ENCODE results near the gene PPP1R12B.
A peak's percentile ranks its signal among the peaks of the same experiment; 100 is the strongest.
"Not testable (repeated sequence)": the region's sequence is repeated elsewhere in the genome, so short reads cannot be mapped to it uniquely, and the experiment has no call there.

The PPP1R12B gene

GRCh38 chr1:202624781-202625108 lies 276.2 kb downstream of the PPP1R12B start:
- ChIA-PET CTCF (interaction anchor here (0.6 to 1.6 kb wide), 3 partner anchors 18 to 80 kb away, joined by 3 to 6 read pairs (median 5); no protein-coding TSS in a partner anchor), POLR2A (ENCODE audit: low non-redundant PET) (no interaction called here)
- TF ChIP-seq, protein P1, sequence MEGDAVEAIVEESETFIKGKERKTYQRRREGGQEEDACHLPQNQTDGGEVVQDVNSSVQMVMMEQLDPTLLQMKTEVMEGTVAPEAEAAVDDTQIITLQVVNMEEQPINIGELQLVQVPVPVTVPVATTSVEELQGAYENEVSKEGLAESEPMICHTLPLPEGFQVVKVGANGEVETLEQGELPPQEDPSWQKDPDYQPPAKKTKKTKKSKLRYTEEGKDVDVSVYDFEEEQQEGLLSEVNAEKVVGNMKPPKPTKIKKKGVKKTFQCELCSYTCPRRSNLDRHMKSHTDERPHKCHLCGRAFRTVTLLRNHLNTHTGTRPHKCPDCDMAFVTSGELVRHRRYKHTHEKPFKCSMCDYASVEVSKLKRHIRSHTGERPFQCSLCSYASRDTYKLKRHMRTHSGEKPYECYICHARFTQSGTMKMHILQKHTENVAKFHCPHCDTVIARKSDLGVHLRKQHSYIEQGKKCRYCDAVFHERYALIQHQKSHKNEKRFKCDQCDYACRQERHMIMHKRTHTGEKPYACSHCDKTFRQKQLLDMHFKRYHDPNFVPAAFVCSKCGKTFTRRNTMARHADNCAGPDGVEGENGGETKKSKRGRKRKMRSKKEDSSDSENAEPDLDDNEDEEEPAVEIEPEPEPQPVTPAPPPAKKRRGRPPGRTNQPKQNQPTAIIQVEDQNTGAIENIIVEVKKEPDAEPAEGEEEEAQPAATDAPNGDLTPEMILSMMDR (conservative IDR thresholded peaks at IDR 0.05; ENCODE audit: low read depth), result no peak
- no peak overlapping the region for H3K27ac ChIP-seq
- no peak for DNase-seq (ENCODE audit: low spot score)

DNA sequence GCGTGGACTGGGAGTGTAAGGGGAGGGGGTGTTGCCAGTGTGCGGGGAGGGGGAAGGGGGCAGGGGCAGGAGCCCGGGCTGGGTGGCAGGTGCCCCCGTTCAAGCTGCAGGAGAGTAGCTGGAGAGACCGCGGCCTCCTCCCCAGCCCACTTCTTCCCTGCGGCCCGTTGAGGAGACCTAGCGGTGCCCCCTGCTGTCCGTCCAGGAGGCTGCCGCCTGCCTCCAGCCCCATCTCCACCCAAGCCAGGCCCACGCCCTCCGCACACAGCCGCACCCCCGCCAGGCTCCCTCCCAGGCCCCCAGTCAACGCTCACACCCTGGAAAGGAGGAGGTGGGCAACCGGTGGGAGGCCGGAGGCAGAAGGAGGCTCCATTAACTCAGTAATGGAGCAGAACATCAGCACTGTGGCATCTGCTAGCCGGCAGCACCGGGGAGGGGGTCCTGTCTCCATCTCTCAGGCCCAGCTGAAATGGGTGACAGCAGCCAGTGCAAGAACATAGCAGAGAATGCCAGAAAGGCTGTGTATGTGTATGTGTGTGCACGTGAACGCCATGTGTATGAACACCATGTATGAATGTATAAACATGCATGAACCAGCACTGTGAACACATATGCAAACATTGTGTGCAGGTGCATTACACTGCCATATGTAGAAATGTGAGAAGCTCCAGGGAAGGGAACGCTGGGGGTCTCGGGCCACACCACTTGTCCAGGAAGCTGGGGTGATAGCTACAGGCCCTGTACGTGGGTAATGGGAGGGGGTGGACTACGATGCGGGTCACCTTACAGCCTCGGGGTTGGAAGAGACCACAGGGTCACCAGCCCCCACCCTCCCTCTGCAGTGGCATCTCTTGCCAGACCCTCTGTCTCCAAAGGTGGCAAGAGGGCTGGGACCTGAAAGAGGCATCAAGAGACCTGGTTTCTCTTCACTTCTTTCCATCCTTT lies 277.2 kb downstream of the PPP1R12B start:
- POLR2A ChIA-PET (ENCODE audit: low non-redundant PET), result no interaction called here
- DNase-seq (ENCODE audit: low spot score), result peak; percentile 72

DNA sequence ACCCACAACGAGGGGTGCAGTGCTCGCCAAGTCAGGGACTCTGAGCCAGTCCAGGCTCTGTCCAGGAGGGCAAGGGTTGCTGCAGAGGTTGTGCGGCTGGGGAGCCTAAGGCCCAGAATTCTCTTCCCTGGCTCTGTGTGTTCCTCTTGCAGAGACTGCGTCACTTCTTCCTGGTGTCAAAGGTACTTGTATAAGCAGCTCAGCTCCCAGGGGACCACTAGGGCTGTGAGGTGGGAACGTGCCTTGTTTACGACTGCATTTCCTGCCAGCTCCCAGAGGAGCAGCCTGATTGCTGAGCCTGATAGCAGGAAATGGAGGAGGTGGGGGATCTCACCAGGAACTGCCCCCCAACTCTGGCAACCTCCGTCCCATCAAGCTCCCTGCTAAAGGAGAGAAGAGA lies 278.5 kb downstream of the PPP1R12B start:
- POLR2A ChIA-PET (ENCODE audit: low non-redundant PET), result not testable (repeated sequence)
- CTCF ChIA-PET, result interaction anchor here (0.8 to 0.9 kb wide), 2 partner anchors 49 to 92 kb away, joined by 3 to 4 read pairs; no protein-coding TSS in a partner anchor

More for the DNA sequence above, 277.2 kb downstream of the PPP1R12B start:
- H3K27ac ChIP-seq, result no peak overlapping the region
- CTCF ChIA-PET, result interaction anchor here (0.6 to 1.6 kb wide), 5 partner anchors 19 to 437 kb away, joined by 3 to 6 read pairs (median 3); no protein-coding TSS in a partner anchor
- TF ChIP-seq, protein P1 (conservative IDR thresholded peaks at IDR 0.05; ENCODE audit: low read depth), result peak; percentile 39

GRCh38 chr1:202627841-202628565 lies 279.5 kb downstream of the PPP1R12B start:
- DNase-seq (ENCODE audit: low spot score), result no peak
- POLR2A ChIA-PET (ENCODE audit: low non-redundant PET), result no interaction called here
- no peak overlapping the region for H3K27ac ChIP-seq
- CTCF ChIA-PET, result interaction anchor here (0.6 to 1.2 kb wide), 4 partner anchors 10 to 439 kb away, joined by 3 to 4 read pairs (median 3); no protein-coding TSS in a partner anchor
- TF ChIP-seq, protein P1 (conservative IDR thresholded peaks at IDR 0.05; ENCODE audit: low read depth), result no peak

More for the DNA sequence above, 278.5 kb downstream of the PPP1R12B start:
- H3K27ac ChIP-seq; DNase-seq (ENCODE audit: low spot score): not testable (repeated sequence)

DNA sequence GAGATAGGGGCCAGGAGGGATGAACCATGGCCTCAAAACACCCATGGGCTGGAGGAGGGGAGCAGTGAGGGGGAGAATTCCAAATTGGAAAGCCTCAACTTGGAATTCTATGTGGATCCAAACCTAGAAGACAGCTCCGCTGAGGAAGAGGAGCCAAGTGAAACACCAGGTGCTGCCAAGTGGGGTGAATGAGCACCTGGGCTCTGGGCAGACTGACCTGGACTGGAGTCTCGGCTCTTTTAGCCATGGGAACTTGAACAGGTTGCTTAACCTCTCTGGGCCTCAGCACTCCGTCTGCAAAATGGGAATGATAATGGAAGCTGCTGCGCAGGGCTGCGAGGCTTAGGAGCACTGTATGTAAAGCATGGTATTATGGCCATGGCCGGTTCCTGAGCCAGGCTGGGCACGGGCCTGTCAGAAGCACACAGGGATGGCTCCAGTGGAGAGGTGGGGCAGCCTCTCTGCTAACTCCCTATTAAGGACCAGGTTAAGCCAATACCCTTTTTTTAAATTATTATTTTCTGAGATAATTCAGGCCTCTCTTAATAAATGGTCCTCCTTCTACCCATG lies 280.2 kb downstream of the PPP1R12B start:
- H3K27ac ChIP-seq, result no peak overlapping the region
- ChIA-PET POLR2A (ENCODE audit: low non-redundant PET) (no interaction called here), CTCF (interaction anchor here (0.6 to 1.2 kb wide), 6 partner anchors 28 to 439 kb away, joined by 3 to 5 read pairs (median 4); no protein-coding TSS in a partner anchor)
- no peak for DNase-seq (ENCODE audit: low spot score)
- TF ChIP-seq, protein P1 (conservative IDR thresholded peaks at IDR 0.05; ENCODE audit: low read depth), result no peak

DNA sequence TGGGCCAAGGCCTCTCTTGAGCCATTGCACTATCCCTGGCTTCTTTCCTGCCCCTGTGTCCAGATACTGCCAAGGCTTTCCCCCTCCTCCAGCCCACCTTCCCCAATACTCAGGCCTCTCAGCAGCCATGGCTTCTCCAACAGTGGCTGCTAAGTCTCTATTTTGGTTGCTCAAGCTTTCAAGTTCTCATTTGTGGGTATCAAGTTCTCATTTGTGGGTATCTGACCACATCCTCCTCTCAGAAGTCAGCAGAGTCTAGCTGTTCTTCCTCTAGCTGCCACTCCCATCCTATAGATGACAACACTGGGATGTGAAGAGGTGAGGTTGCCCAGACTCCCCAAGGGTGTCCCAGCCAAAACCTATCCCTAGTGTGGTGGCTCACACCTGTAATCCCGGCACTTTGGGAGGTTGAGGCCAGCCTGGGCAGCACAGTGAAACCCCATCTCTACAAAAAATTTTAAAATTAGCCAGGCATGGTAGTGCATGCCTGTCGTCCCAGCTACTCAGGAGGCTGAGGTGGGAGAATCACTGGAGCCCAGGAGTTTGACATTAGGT lies 280.8 kb downstream of the PPP1R12B start:
- POLR2A ChIA-PET (ENCODE audit: low non-redundant PET); DNase-seq (ENCODE audit: low spot score): not testable (repeated sequence)
- CTCF ChIA-PET, result interaction anchor here (0.6 kb wide), 4 partner anchors 29 to 437 kb away, joined by 3 to 5 read pairs (median 4); no protein-coding TSS in a partner anchor

GRCh38 chr1:202630096-202630495 lies 281.6 kb downstream of the PPP1R12B start:
- CTCF ChIA-PET, result interaction anchor here (0.6 kb wide), 1 partner anchor 280 kb away, joined by 3 read pairs; no protein-coding TSS in a partner anchor

More for the DNA sequence above, 280.8 kb downstream of the PPP1R12B start:
- H3K27ac ChIP-seq, result not testable (repeated sequence)

More at GRCh38 chr1:202630096-202630495, 281.6 kb downstream of the PPP1R12B start:
- POLR2A ChIA-PET (ENCODE audit: low non-redundant PET); H3K27ac ChIP-seq; DNase-seq (ENCODE audit: low spot score): not testable (repeated sequence)
